HG02610 (cell line): ENCODE results near the gene GALNT2.

Experiments used
- ATAC-seq: cut with Tn5 transposase; IDR thresholded peaks from one replicate; pipeline ENCODE4 v1.9.1; 2021; ENCODE audit warnings: mild to moderate bottlenecking, moderate library complexity; ENCODE audit not compliant: unreplicated experiment

The GALNT2 gene

GRCh38 chr1:230249695-230250480 lies 182.8 kb downstream of the GALNT2 start:
- no peak for ATAC-seq

- no peak for ATAC-seq
Measured at GRCh38 chr1:230250666-230251065, 183.6 kb downstream of the GALNT2 start.

- peak; percentile 87 for ATAC-seq
Measured at GRCh38 chr1:230251644-230252191, 184.7 kb downstream of the GALNT2 start.

GRCh38 chr1:230253150-230253549 lies 186.1 kb downstream of the GALNT2 start:
- no peak for ATAC-seq

- no peak for ATAC-seq
Measured at GRCh38 chr1:230254265-230254664, 187.2 kb downstream of the GALNT2 start.

- ATAC-seq, result no peak
Measured at GRCh38 chr1:230255116-230255515, 188.1 kb downstream of the GALNT2 start.

- no peak for ATAC-seq
Measured at GRCh38 chr1:230255991-230256390, 189.0 kb downstream of the GALNT2 start.

GRCh38 chr1:230256896-230257295 lies 189.9 kb downstream of the GALNT2 start:
- ATAC-seq, result no peak

GRCh38 chr1:230259621-230260020 lies 192.6 kb downstream of the GALNT2 start:
- no peak for ATAC-seq

GRCh38 chr1:230260831-230261230 lies 193.8 kb downstream of the GALNT2 start:
- no peak for ATAC-seq

GRCh38 chr1:230261928-230262650 lies 195.1 kb downstream of the GALNT2 start:
- no peak for ATAC-seq

- ATAC-seq, result no peak
Measured at GRCh38 chr1:230262867-230263567, 196.0 kb downstream of the GALNT2 start.

- no peak for ATAC-seq
Measured at GRCh38 chr1:230263568-230264195, 196.6 kb downstream of the GALNT2 start.

GRCh38 chr1:230264342-230264741 lies 197.3 kb downstream of the GALNT2 start:
- no peak for ATAC-seq

GRCh38 chr1:230265200-230266115 lies 198.4 kb downstream of the GALNT2 start:
- ATAC-seq, result no peak

GRCh38 chr1:230266456-230266855 lies 199.4 kb downstream of the GALNT2 start:
- no peak for ATAC-seq

GRCh38 chr1:230267338-230268065 lies 200.5 kb downstream of the GALNT2 start:
- no peak for ATAC-seq

GRCh38 chr1:230268371-230269170 lies 201.5 kb downstream of the GALNT2 start:
- ATAC-seq, result no peak
